Measurements from ENCODE around the gene LIPC. TPM values are rescaled to one million over a fixed set of nuclear protein-coding genes. Genes with fewer than 3 reads are reported as not detected.
A peak's percentile ranks its signal among the peaks of the same experiment; 100 is the strongest.

LIPC gene
- total RNA-seq, 6 experiments from 2014 or later: 31.1 to 213 (median 86.1) TPM

GRCh38 chr15:58486062-58486461 lies 54.3 kb downstream of the LIPC start:
- Histone ChIP-seq H3K36me3 (no peaks in the 10 kb centered on the region), H3K27me3 (no peaks in the 10 kb centered on the region), H3K9me3 (no peaks in the 10 kb centered on the region), H3K4me1 (peaks cover 0 to 4% (median under 1%) of the 10 kb centered on the region in 4 donors), H3K27ac (no peak overlapping the region), H3K4me3 (no peak overlapping the region)
- TF ChIP-seq POLR2A (IDR thresholded peaks at IDR 0.05) (no peak), CTCF (IDR thresholded peaks at IDR 0.05) (no peak)
- ATAC-seq (peak in 1 of 4 donors; percentile 9), DNase-seq (no peak)
- WGBS (ENCODE audit: insufficient coverage, low coverage, low lambda C conversion rate, missing lambda C conversion rate): 45% methylated on average over 2 of the region's 2 CpGs
- intact Hi-C loops (cut with DNase I): no loop called here

DNA sequence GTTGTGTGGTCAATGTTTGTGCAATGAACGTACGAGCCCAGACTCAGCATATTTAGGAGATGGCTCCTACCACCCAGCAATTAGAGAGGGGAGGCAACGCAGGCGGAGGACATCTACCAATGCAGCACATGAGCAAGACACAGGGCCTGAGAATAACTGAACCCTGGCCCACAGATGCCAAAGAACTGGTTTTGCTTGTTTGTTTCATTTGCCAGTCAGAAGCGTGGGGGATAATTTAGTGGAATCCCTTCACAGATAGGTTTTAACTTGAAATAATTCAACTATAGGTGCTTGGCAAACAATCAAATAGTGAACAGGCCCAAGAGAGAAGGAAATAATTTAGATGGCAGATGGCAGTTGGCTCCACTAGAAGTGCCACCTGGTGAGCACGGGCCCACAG lies 54.8 kb downstream of the LIPC start:
- no peak for TF ChIP-seq POLR2A (IDR thresholded peaks at IDR 0.05)
- TF ChIP-seq CTCF (IDR thresholded peaks at IDR 0.05): no peak
- intact Hi-C loops (cut with DNase I): no loop called here
- Histone ChIP-seq H3K36me3 (no peaks in the 10 kb centered on the region), H3K27me3 (no peaks in the 10 kb centered on the region), H3K4me1 (peaks cover 0 to 9% (median 3%) of the 10 kb centered on the region in 4 donors), H3K27ac (no peak overlapping the region), H3K4me3 (no peak overlapping the region), H3K9me3 (no peaks in the 10 kb centered on the region)
- no peak for ATAC-seq
- 94% methylated on average over 5 of the region's 6 CpGs for WGBS (ENCODE audit: insufficient coverage, low coverage, low lambda C conversion rate, missing lambda C conversion rate)
- DNase-seq: no peak

DNA sequence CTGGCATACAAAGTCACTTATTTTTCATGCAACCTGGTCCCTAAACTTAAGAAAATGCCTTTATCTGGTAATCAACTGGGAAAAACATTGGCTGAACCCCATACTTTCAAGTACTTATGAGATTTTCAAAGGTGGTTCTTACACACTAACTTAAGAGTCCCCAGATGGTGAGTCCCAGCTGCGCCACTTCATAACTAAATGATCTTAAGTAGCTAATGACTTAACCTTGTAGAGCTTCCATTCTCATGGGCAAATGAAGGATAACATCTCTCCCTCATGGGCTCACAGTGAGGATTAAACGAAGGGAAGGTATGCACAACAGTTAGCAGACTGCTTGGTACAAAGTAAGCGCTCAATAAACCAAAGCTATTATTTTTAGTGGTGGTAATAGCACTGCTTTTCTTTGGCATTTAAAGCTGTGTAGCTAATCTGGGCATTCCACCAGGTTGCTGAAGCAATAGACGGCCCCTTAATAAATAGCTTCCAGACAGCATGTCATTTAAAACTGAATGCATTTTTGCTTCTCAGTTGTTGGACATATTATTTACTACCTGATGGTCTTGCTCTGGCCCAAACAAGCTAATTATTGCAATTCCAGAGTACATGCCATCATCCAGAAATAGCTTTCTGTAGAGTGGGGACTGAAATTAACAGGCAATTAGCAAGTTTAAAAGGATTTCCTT lies 55.4 kb downstream of the LIPC start:
- H3K9me3 ChIP-seq: no peaks in the 10 kb centered on the region
- peaks cover 0 to 14% (median 4%) of the 10 kb centered on the region in 4 donors for H3K4me1 ChIP-seq
- no peak overlapping the region for H3K27ac ChIP-seq
- H3K4me3 ChIP-seq: no peak overlapping the region
- no peak for TF ChIP-seq POLR2A (IDR thresholded peaks at IDR 0.05)
- H3K36me3 ChIP-seq: no peaks in the 10 kb centered on the region
- DNase-seq (no peak), ATAC-seq (no peak)
- H3K27me3 ChIP-seq: no peaks in the 10 kb centered on the region
- intact Hi-C loops (cut with DNase I): no loop called here
- 80% methylated on average over 4 of the region's 4 CpGs for WGBS (ENCODE audit: insufficient coverage, low coverage, low lambda C conversion rate, missing lambda C conversion rate)

GRCh38 chr15:58487724-58488120 lies 55.9 kb downstream of the LIPC start:
- DNase-seq: no peak
- intact Hi-C loops (cut with DNase I): no loop called here
- TF ChIP-seq POLR2A (IDR thresholded peaks at IDR 0.05) (no peak), CTCF (IDR thresholded peaks at IDR 0.05) (no peak)
- H3K9me3 ChIP-seq: no peaks in the 10 kb centered on the region
- H3K4me3 ChIP-seq: no peak overlapping the region
- H3K4me1 ChIP-seq: peaks cover 0 to 14% (median 4%) of the 10 kb centered on the region in 4 donors
- ATAC-seq: no peak
- H3K27ac ChIP-seq: no peak overlapping the region
- H3K36me3 ChIP-seq: no peaks in the 10 kb centered on the region
- WGBS (ENCODE audit: insufficient coverage, low coverage, low lambda C conversion rate, missing lambda C conversion rate): 64% methylated on average over 2 of the region's 3 CpGs
- H3K27me3 ChIP-seq: no peaks in the 10 kb centered on the region

- intact Hi-C loops (cut with DNase I): no loop called here
- H3K27ac ChIP-seq: no peak overlapping the region
- H3K27me3 ChIP-seq: no peaks in the 10 kb centered on the region
- no peaks in the 10 kb centered on the region for H3K36me3 ChIP-seq
- no peak for DNase-seq
- H3K4me3 ChIP-seq: no peak overlapping the region
- no peak for TF ChIP-seq CTCF (IDR thresholded peaks at IDR 0.05)
- no peak for TF ChIP-seq POLR2A (IDR thresholded peaks at IDR 0.05)
- no peak for ATAC-seq
- WGBS (ENCODE audit: insufficient coverage, low coverage, low lambda C conversion rate, missing lambda C conversion rate): 92% methylated on average over 6 of the region's 6 CpGs
- H3K4me1 ChIP-seq: peaks cover 0 to 14% (median 4%) of the 10 kb centered on the region in 4 donors
- H3K9me3 ChIP-seq: no peaks in the 10 kb centered on the region
Observed at GRCh38 chr15:58489289-58490085, 57.7 kb downstream of the LIPC start.
